ENCODE measurements around the gene EIF4E2. TPM values are rescaled to one million over a fixed set of nuclear protein-coding genes. Genes with fewer than 3 reads are reported as not detected.

EIF4E2 gene
- polyA plus RNA-seq, 3 donors: 42.4 to 60.2 (median 44.0) TPM

- no peak overlapping the region for H3K27ac ChIP-seq (ENCODE audit: low read depth, low read length)
- 79 to 90% (median 90%) methylated on average over 3 of the region's 3 CpGs for WGBS, 3 donors
Observed at GRCh38 chr2:232610081-232610480, 59.6 kb downstream of the EIF4E2 start.

- WGBS, 3 donors: 75 to 81% (median 78%) methylated on average over 6 of the region's 6 CpGs
- H3K27ac ChIP-seq (ENCODE audit: low read depth, low read length): no peak overlapping the region
Observed at GRCh38 chr2:232611061-232611460, 60.6 kb downstream of the EIF4E2 start.

- 40 to 47% (median 45%) methylated on average over 9 of the region's 9 CpGs for WGBS, 3 donors
- H3K27ac ChIP-seq (ENCODE audit: low read depth, low read length): no peak overlapping the region
Observed at GRCh38 chr2:232611559-232612218, 61.2 kb downstream of the EIF4E2 start.

GRCh38 chr2:232613538-232614134 lies 63.1 kb downstream of the EIF4E2 start:
- H3K27ac ChIP-seq (ENCODE audit: low read depth, low read length): no peak overlapping the region
- 57 to 89% (median 60%) methylated on average over 3 of the region's 3 CpGs for WGBS, 3 donors

- H3K27ac ChIP-seq (ENCODE audit: low read depth, low read length): no peak overlapping the region
- 68 to 76% (median 73%) methylated on average over 7 to 8 of the region's 8 CpGs for WGBS, 3 donors
Observed at GRCh38 chr2:232615339-232615738, 64.8 kb downstream of the EIF4E2 start.

Other genes starting within 250 kb of the EIF4E2 start
- not detected for gene ALPP, start 171.9 kb upstream of the EIF4E2 start, polyA plus RNA-seq
- not detected for gene ALPG, start 143.8 kb upstream of the EIF4E2 start, polyA plus RNA-seq
- under 1 TPM in 2 of 3 donors, not detected in 1; 0.02 to 0.03 TPM for gene ALPI, start 94.5 kb upstream of the EIF4E2 start, polyA plus RNA-seq
- gene ECEL1, start 62.9 kb upstream of the EIF4E2 start, polyA plus RNA-seq: 1 to 10 TPM in 1 of 3 donors, under 1 TPM in 2; 0.56 to 1.3 (median 0.68) TPM
- gene PRSS56, start 30.3 kb upstream of the EIF4E2 start, polyA plus RNA-seq: not detected
- gene CHRND, start 24.5 kb upstream of the EIF4E2 start, polyA plus RNA-seq: under 1 TPM in 1 of 3 donors, not detected in 2; 0.03 TPM
- not detected for gene CHRNG, start 11.0 kb upstream of the EIF4E2 start, polyA plus RNA-seq
- 1 to 10 TPM; 1.2 to 1.4 (median 1.3) TPM for gene TIGD1, start 132 bp upstream of the EIF4E2 start, polyA plus RNA-seq
- 10 to 100 TPM in 2 of 3 donors, 1 to 10 TPM in 1; 2.6 to 59.5 (median 18.9) TPM for gene EFHD1, start 82.9 kb downstream of the EIF4E2 start, polyA plus RNA-seq
- gene GIGYF2, start 146.6 kb downstream of the EIF4E2 start, polyA plus RNA-seq: 10 to 100 TPM; 14.6 to 23.6 (median 17.0) TPM
- gene KCNJ13, start 225.9 kb downstream of the EIF4E2 start, polyA plus RNA-seq: under 1 TPM in 1 of 3 donors, not detected in 2; 0.15 TPM